ENCODE data around the gene WASF2. TPM values are rescaled to one million over a fixed set of nuclear protein-coding genes. Genes with fewer than 3 reads are reported as not detected.

Gene WASF2
- total and polyA plus RNA-seq, 2 of the 13 experiments (the other 11 are each of a cell fraction or from before 2014, with no cell fraction given), result 10.4 to 27.7 TPM

GRCh38 chr1:27522432-27523336, 32.7 kb upstream of the WASF2 start (continued):
- TF ChIP-seq ZBTB40 (IDR thresholded peaks at IDR 0.05), result no peak
- TF ChIP-seq ZBTB40 (CRISPR knock-in tag; IDR thresholded peaks at IDR 0.05), result no peak
- no peak for TF ChIP-seq ZNF124 (CRISPR knock-in tag; IDR thresholded peaks at IDR 0.05)
- TF ChIP-seq MIER2 (CRISPR knock-in tag; IDR thresholded peaks at IDR 0.05), result no peak
- peak; percentile 41; the same call in 1 of the 2 replicates for TF ChIP-seq DMAP1 (CRISPR knock-in tag; IDR thresholded peaks at IDR 0.05)
- TF ChIP-seq NFE2 (CRISPR knock-in tag; IDR thresholded peaks at IDR 0.05), result no peak
- no peak for TF ChIP-seq ZNF337 (CRISPR knock-in tag; IDR thresholded peaks at IDR 0.05; ENCODE audit: borderline replicate concordance, low read depth)
- peak; percentile 52 for TF ChIP-seq MYC (CRISPR knock-in tag; IDR thresholded peaks at IDR 0.05; ENCODE audit: borderline replicate concordance)
- TF ChIP-seq EED (CRISPR knock-in tag; IDR thresholded peaks at IDR 0.05), result no peak
- no peak for TF ChIP-seq LCORL (IDR thresholded peaks at IDR 0.05)
- no peak for TF ChIP-seq LCORL (CRISPR knock-in tag; IDR thresholded peaks at IDR 0.05)
- TF ChIP-seq ZXDC (CRISPR knock-in tag; IDR thresholded peaks at IDR 0.05), result no peak
- no peak for TF ChIP-seq ZNF207 (IDR thresholded peaks at IDR 0.05; ENCODE audit: borderline replicate concordance)
- peak; percentile 58; the same call in 1 of the 2 replicates for TF ChIP-seq ZNF761 (CRISPR knock-in tag; conservative IDR thresholded peaks at IDR 0.05)
- TF ChIP-seq JDP2 (CRISPR knock-in tag; IDR thresholded peaks at IDR 0.05; ENCODE audit: borderline replicate concordance), result no peak
- no peak for TF ChIP-seq ZMYM2 (CRISPR knock-in tag; IDR thresholded peaks at IDR 0.05)
- no peak for TF ChIP-seq CBX5 (CRISPR knock-in tag; IDR thresholded peaks at IDR 0.05; ENCODE audit: borderline replicate concordance)
- no peak for TF ChIP-seq SAFB2 (CRISPR knock-in tag; IDR thresholded peaks at IDR 0.05; ENCODE audit: borderline replicate concordance, low read depth)
